Mucosa of descending colon (tissue), 3 donors: ENCODE results near the gene GOLPH3. TPM values are rescaled to one million over a fixed set of nuclear protein-coding genes. Genes with fewer than 3 reads are reported as not detected.
A peak's percentile ranks its signal among the peaks of the same experiment; 100 is the strongest.
"Not testable (repeated sequence)": the region's sequence is repeated elsewhere in the genome, so short reads cannot be mapped to it uniquely, and the experiment has no call there.

Experiments
- ATAC-seq: fragments of 200-7000 bp; cut with Tn5 transposase; one replicate; pipeline ENCODE4 v1.9.1; 2020; ENCODE audit warnings: mild to moderate bottlenecking, moderate library complexity
- DNase-seq, 3 donors: peaks; one replicate each; pipeline ENCODE4 v3.0.0-alpha.2; 2020
- H3K36me3 ChIP-seq: fragments of 200-600 bp; one replicate; pipeline ENCODE4 v1.8.0; 2021; ENCODE audit warnings: low read depth, mild to moderate bottlenecking
- H3K4me1 ChIP-seq: fragments of 200-600 bp; one replicate; pipeline ENCODE4 v1.8.0; 2021; ENCODE audit warnings: low read depth, mild to moderate bottlenecking
- H3K4me3 ChIP-seq: fragments of 200-600 bp; one replicate; pipeline ENCODE4 v1.8.0; 2021; ENCODE audit warnings: mild to moderate bottlenecking
- H3K9me3 ChIP-seq: fragments of 200-600 bp; one replicate; pipeline ENCODE4 v1.8.0; 2021; ENCODE audit warnings: mild to moderate bottlenecking
- CTCF ChIP-seq: fragments of 200-600 bp; IDR thresholded peaks from one replicate; pipeline ENCODE4 v1.8.0; 2022; ENCODE audit warnings: antibody characterized with exemption, mild to moderate bottlenecking
- intact Hi-C, 2 donors: fragments of 100-400 bp; cut with DNase I in 1 of 2; cut with micrococcal nuclease in 1 of 2; formaldehyde crosslinking; loops; one replicate each; pipeline versions ENCODE4 v1.11.0 to v1.11.1; 2022; cut with DNase I, micrococcal nuclease
- total RNA-seq, 3 donors: library from RNA; stranded (reverse); fragmentation: NEBNext Ultra II Directional in 2 of 3; extraction: Animal tissue kit (Norgen Biotek cat#: 25700) in 2 of 3; gene quantifications; one replicate each; pipeline versions ENCODE4 v1.2.1 to v1.2.4, GENCODE V29; 2021 to 2023
- donor health status: DM: no; HTN: no; CAD: no; lungs with moderate emphysema.
- donor health status: DM: no; HTN: no; CAD: no.
- donor health status: DM: no; HTN: yes; CAD: no.

Gene GOLPH3
- total RNA-seq, 3 donors from 2014 or later = 101 to 178 (median 123) TPM

DNA sequence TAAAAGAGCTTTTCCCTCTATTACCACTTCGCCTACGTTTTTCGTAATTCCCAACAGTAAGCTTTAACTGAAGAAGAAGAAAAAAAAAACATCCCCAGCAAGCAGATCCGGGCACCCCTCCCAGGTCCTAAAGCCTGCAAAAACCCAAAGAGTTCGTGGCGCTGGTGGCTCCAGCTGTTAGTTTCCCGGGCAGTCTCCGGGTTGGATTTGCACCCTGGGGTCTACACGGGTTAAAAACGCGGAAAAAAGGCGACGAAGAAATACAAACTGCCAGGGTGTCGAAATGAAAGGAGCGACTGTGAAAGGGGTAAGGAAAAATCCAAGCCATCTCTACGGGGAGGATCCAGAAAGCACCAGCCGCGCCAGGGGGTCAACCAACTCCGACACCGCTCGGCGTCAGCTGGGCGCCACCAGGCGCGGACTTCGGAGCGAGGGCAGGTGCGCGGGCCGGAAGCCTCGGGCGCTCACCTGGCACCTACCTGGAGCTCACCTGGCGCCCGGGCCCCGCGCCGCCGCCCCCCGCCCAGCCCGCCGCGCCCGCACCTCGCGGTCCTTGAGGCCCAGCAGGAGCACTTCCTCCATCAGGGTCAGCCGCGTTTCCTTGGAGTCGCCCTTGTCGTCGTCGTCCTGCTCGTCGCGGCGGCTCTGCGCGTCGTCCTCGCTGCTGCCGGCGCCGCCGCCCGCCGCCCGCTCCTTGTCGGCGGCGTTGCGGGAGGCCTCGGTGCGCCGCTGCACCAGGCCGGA lies 680 bp downstream of the GOLPH3 start:
- TF ChIP-seq CTCF = no peak
- ATAC-seq (peak; percentile 66), DNase-seq (peak; percentile 71 to 84 (median 83))
- H3K9me3 ChIP-seq = no peaks in the 10 kb centered on the region
- H3K4me1 ChIP-seq = peaks cover 27% of the 10 kb centered on the region
- intact Hi-C loops = loop anchor here in 1 of 2 donors (10.0 kb wide), 1 partner anchor 51 kb away; no protein-coding TSS in a partner anchor
- H3K36me3 ChIP-seq = no peaks in the 10 kb centered on the region
- H3K4me3 ChIP-seq = peak overlapping the region; percentile 96

DNA sequence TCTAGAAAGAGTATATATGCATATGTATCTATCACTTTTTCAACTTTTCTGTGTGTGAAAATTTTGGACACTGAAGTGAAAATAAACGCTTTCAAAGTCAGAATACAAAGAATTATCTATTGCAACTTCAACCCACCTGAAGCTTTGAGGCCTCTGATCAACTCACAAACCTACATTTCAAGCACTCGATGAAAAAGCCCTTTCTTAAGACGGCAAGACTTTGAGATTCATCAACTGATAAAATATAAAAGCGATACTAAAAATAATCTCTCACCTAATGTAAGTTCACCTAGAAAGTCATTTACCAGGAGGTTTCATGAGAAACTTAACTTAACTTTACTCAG lies 1.2 kb downstream of the GOLPH3 start:
- Histone ChIP-seq H3K4me1 (peaks cover 27% of the 10 kb centered on the region), H3K4me3 (peak overlapping the region; percentile 96), H3K9me3 (no peaks in the 10 kb centered on the region), H3K36me3 (no peaks in the 10 kb centered on the region)
- intact Hi-C loops = loop anchor here in 1 of 2 donors (10.0 kb wide), 1 partner anchor 52 kb away; no protein-coding TSS in a partner anchor
- TF ChIP-seq CTCF = no peak
- no peak for DNase-seq
- ATAC-seq = no peak

DNA sequence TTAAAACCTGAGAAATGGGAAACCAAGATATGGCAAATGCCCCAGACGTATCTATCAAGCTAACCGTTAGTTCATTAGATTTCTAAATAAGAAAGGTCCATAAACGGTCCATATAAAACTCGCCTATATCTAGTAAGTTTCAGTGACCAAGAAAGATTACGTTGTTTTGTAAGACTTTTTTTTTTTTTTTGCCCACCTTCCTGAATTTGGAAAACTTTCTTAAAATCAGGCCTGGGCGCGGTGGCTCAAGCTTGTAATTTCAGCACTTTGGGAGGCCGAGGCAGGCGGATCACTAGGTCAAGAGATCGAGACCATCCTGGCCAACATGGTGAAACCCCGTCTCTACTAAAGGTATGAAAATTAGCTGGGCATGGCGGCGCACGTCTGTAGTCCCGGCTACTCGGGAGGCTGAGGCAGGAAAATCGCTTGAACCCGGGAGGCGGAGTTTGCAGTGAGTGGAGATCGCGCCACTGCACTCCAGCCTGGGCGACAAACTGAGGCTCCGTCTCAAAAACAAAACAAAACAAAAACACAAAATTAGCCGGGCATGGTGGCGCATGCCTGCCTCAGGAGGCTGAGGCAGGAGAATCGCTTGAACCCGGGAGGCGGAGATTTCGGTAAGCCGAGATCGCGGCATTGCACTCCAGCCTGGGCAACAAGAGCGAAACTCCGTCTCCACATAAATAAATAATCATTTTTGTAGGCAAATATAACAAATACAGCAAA lies 1.8 kb downstream of the GOLPH3 start:
- intact Hi-C loops = loop anchor here in 1 of 2 donors (10.0 kb wide), 1 partner anchor 52 kb away; no protein-coding TSS in a partner anchor
- not testable (repeated sequence) for H3K9me3 ChIP-seq, ATAC-seq, H3K36me3 ChIP-seq
- peaks cover 27% of the 10 kb centered on the region for H3K4me1 ChIP-seq
- peak overlapping the region; percentile 96 for H3K4me3 ChIP-seq
- DNase-seq = peak in 2 of 3 donors; percentile 44 to 53

DNA sequence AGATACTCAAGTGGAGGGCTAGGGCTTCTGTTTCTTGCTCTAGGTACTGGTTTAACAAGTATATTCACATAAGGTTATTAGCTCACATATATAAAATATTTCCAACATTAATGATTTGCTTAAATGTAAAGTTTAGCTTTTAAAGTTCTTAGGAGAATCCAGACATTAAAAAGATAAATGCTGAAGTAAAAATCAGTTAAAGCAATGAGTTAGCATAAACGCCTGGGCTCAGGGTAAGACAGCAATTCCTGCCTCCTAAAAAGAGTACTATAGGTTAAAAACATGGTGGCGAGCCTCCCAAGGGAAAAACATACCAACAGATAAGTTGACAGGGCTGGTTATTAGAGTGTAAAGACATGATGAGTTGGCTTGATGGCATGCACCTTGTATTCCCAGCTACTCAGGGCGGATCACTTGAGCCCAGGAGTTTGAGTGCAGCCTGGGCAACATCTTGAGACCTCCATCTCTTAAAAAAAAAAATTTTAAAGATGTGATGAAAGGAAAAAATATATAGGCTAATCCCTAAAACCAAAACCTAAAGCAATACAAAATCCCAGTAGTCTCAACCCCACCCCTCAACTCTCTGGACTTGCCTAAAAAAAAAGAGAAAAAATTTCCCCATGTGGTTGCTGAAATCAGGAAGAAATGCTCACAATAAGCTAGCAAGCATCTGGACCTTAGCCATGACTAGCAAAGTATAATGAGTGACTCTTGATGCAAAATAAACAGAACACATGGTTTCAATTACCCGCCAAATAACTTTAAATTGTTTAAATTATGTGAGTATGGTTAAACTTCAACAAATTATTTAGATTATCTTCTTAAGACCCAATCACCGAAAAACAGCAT lies 3.6 kb downstream of the GOLPH3 start:
- DNase-seq (no peak), ATAC-seq (no peak)
- Histone ChIP-seq H3K4me1 (peaks cover 27% of the 10 kb centered on the region), H3K4me3 (no peak overlapping the region), H3K36me3 (no peaks in the 10 kb centered on the region), H3K9me3 (no peaks in the 10 kb centered on the region)
- intact Hi-C loops = loop anchor here in 1 of 2 donors (10.0 kb wide), 1 partner anchor 54 kb away; no protein-coding TSS in a partner anchor
- TF ChIP-seq CTCF = no peak

DNA sequence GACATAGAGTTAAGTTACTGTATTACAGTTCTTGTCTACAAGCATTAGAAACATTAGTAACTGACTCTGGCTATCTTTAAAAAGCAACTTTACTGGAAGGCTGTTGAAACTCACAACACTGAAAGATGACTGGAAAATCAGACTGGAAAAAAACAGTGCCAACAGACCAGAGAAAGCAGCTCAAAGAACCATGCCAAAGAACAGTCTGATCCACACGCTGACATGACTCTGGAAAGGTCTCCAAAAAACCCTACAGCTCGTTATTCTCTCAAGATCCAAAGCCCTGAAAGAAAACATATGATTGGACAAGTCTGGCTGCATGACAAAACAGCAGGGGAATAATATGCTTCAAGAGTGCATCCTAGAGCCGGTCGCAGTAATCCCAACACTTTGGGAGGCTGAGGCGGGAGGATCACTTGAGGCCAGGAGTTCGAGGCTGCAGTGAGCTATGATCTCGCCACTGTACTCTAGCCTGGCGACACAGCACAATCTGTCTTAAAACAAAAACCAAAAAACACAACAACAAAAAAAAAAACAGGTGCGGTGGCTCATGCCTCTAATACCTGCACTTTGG lies 5.6 kb downstream of the GOLPH3 start:
- no peak for TF ChIP-seq CTCF
- Histone ChIP-seq H3K36me3 (no peaks in the 10 kb centered on the region), H3K4me3 (no peak overlapping the region), H3K9me3 (no peaks in the 10 kb centered on the region), H3K4me1 (peaks cover 34% of the 10 kb centered on the region)
- no peak for DNase-seq
- ATAC-seq = no peak
- intact Hi-C loops = no loop called here
